ENCODE measurements around the gene ZP3.
"Not testable (repeated sequence)": the region's sequence is repeated elsewhere in the genome, so short reads cannot be mapped to it uniquely, and the experiment has no call there.

The ZP3 gene

DNA sequence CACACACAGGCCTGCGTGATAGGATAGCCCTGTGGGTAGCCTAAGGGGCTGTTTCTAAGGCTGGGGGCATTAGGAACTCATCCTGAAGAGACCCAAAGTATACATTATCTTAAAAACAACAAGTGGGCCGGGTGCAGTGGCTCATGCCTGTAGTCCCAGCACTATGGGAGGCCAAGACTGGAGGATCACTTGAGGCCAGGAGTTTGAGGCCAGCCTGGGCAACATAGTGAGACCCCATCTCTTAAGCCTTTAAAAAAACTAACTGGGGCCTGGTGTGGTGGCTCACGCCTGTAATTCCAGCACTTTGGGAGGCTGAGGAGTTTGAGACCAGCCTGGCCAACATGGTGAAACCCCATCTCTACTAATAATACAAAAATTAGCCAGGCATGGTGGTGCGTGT, 808 bp downstream of the ZP3 start:
- not testable (repeated sequence) for H3K36me3 Mint-ChIP-seq; ATAC-seq; H3K4me3 Mint-ChIP-seq; H3K9me3 Mint-ChIP-seq; H3K27ac Mint-ChIP-seq; DNase-seq (ENCODE audit: low spot score in 2 of 2)
- H3K4me1 Mint-ChIP-seq = peaks cover 15% of the 10 kb centered on the region

DNA sequence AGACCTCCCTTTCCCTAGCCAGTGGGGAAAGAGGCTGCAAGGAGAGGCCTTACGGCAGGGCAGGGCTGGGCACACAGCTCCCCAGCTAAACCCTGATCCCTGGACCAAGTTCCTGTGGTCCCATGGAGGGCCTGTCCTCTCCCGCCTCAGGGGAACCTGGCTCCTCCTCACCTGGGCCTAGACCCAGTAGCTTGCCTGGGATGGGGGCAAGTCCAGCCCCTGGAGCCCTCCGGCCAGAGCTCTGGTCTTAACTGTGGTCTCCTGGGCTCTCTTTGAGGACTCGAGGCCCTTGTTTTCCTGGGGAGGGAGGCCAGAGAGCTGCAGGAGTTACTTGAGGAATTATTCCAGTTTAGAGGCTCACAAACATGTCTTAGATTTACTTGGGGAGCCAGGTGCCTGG, 1.5 kb downstream of the ZP3 start:
- Mint-ChIP-seq H3K9me3 (no peaks in the 10 kb centered on the region), H3K4me3 (no peak overlapping the region), H3K27ac (no peak overlapping the region), H3K4me1 (peaks cover 15% of the 10 kb centered on the region), H3K36me3 (no peaks in the 10 kb centered on the region)
- ATAC-seq (no peak), DNase-seq (ENCODE audit: low spot score in 2 of 2) (no peak)

DNA sequence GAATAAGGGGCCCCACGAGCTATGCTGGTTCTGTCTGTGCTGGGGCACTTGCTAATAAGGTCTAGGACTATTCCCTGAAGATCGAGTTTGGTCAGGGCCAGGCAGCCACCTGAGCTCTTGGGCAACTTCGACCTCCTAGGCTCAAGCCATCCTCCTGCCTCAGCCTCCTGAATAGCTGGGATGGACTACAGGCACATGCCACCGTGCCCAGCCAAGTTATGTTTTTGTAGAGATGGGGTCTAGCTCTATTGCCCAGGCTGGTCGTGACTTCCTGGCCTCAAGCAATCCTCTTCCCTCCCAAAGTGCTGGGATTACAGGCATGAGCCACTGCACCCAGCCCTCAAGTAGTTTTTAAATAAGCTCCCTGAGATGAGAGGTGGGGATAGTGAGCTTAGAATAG, 2.9 kb downstream of the ZP3 start:
- Mint-ChIP-seq H3K4me1 (peaks cover 15% of the 10 kb centered on the region), H3K4me3 (no peak overlapping the region), H3K27ac (peak overlapping the region; percentile 76), H3K36me3 (no peaks in the 10 kb centered on the region), H3K9me3 (no peaks in the 10 kb centered on the region)
- no peak for ATAC-seq
- DNase-seq (ENCODE audit: low spot score in 2 of 2) = no peak

DNA sequence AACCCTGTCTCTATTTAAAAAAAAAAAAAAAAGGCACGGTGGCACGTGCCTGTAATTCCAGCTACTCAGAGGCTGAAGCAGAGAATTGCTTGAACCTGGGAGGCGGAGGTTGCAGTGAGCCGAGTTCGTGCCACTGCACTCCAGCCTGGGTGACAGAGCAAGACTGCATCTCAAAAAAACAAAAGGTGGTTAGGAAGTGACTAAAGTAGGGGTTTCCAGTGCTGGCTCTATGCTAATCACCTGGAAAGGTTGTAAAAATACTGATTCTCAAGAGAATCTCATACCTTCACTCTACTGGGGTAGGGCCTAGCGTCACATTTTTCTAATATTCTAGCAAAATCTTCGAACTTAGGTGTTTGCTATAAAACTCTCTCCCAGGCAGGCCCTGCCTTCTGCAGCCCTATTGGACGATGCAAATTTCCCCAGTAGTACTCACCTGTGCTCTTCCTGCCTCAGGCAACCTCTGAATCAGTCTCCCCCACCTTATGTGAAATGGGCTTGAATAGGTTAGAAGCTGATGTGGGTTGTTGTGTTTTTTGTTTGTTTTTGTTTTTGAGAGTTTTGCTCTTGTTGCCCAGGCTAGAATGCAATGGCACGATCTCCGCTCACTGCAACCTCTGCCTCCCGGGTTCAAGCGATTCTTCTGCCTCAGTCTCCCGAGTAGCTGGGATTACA, 3.5 kb downstream of the ZP3 start:
- H3K27ac Mint-ChIP-seq = no peak overlapping the region
- H3K4me3 Mint-ChIP-seq = no peak overlapping the region

DNA sequence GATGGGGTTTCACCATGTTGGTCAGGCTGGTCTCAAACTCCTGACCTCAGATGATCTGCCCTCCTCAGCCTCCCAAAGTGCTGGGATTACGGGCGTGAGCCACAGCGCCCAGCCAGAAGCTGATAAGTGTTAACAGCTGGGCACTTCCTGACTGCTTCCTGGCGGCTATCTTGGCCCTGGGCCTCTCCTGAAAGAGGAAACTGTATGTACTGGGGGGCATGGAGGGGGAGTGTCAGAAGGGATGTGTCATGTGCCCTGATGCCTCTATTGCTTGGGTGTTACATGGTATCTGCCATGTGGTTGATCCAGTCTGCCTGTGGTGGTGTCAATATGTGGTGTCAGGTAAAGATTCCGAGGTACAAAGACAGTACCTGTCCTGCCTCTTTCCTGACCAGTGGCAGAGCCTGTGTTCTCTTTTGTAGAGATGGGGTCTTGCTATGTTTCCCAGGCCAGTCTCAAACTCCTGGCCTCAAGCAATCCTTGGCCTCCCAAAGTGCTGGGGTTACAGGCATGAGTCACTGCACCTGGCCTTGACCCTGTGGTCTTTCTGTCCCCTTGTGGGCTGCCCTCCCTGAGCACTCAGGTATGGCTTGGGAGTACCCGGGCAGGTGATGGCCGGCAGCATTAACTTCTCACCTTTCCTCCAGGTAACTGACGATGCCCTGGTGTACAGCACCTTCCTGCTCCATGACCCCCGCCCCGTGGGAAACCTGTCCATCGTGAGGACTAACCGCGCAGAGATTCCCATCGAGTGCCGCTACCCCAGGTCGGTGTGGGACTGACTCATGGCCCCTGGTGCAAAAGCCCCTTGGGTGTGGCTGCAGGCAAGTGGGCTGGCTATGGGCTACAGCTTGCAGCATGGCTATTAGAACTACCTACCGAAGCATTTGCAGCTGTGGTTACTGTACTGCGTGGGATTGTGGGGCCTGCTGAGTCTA, 4.4 kb downstream of the ZP3 start:
- no peak for DNase-seq (ENCODE audit: low spot score in 2 of 2)
- H3K4me1 Mint-ChIP-seq = peaks cover 12% of the 10 kb centered on the region
- no peaks in the 10 kb centered on the region for H3K9me3 Mint-ChIP-seq
- ATAC-seq = no peak
- H3K27ac Mint-ChIP-seq = no peak overlapping the region
- H3K36me3 Mint-ChIP-seq = no peaks in the 10 kb centered on the region
- H3K4me3 Mint-ChIP-seq = no peak overlapping the region

More for the DNA sequence above, 3.5 kb downstream of the ZP3 start:
- Mint-ChIP-seq H3K36me3 (no peaks in the 10 kb centered on the region), H3K4me1 (peaks cover 15% of the 10 kb centered on the region), H3K9me3 (no peaks in the 10 kb centered on the region)
- no peak for DNase-seq (ENCODE audit: low spot score in 2 of 2)
- no peak for ATAC-seq

DNA sequence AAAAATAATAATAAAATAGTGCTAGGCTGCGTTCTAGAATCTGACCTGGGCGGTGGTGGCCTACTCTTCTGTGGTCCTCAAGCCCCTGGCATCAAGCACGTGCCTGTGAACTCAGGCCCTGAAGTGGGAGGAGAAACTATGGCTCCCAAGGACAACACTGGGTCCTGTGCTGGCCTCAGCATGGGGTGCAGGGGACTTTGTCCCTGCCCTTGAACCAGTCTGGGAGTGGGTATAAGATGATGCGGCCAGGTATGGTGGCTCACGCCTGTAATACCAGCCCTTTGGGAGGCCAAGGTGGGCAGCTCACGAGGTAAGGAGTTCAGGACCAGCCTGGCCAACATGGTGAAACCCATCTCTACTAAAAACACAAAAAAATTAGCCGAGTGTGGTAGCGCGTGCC, 5.5 kb downstream of the ZP3 start:
- no peak overlapping the region for H3K4me3 Mint-ChIP-seq
- DNase-seq (ENCODE audit: low spot score in 2 of 2) = no peak
- no peak overlapping the region for H3K27ac Mint-ChIP-seq
- no peaks in the 10 kb centered on the region for H3K9me3 Mint-ChIP-seq
- H3K4me1 Mint-ChIP-seq = peaks cover 1% of the 10 kb centered on the region
- no peak for ATAC-seq
- peaks cover 7% of the 10 kb centered on the region for H3K36me3 Mint-ChIP-seq

DNA sequence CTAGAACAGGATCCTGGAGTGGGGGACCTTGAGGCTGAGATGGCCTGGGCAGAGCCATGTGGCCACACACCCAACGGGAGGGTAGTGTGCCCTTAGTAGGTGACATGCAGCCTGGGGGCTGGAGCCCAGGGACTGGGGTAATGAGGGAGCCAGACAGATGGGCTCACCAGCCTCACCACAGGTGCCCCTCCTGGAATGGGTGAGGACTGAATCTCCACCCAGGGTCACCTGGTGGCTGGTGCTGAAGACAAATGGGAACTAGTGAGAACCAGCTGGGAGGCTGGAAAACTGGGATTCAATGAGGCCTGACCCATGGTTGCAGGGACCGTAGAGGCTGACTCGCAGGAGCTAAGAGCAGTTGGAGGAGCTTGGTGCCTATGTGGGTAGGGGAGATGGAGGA, 6.1 kb downstream of the ZP3 start:
- H3K4me1 Mint-ChIP-seq = no peaks in the 10 kb centered on the region
- H3K27ac Mint-ChIP-seq = peak overlapping the region; percentile 44
- ATAC-seq = no peak
- DNase-seq (ENCODE audit: low spot score in 2 of 2) = no peak
- H3K4me3 Mint-ChIP-seq = no peak overlapping the region
- H3K9me3 Mint-ChIP-seq = no peaks in the 10 kb centered on the region
- peaks cover 9% of the 10 kb centered on the region for H3K36me3 Mint-ChIP-seq

DNA sequence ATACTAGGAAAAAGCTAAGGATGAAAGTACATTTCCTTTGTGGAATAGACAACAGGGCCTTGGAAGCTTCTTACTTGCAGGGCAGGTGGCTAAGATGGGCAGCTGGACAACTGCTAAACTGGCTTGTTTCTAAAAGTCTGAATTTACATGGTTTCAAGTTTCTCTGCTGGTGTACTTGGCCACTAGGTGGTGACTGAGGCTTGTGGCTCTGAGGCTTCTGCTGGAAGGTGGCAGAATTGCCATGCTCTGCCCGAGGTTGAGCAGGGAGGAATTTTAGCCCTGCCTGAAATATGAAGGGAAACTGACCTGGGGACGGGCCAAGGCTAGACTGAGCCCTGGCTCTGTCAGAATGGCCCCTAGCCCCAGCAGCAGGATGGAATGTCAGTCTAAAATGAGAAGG, 13.1 kb downstream of the ZP3 start:
- ATAC-seq (peak; percentile 68), DNase-seq (ENCODE audit: low spot score in 2 of 2) (peak in 1 of 2 donors; percentile 72)
- not testable (repeated sequence) for H3K4me3 Mint-ChIP-seq, H3K9me3 Mint-ChIP-seq, H3K27ac Mint-ChIP-seq, H3K4me1 Mint-ChIP-seq
- peaks cover 14% of the 10 kb centered on the region for H3K36me3 Mint-ChIP-seq

DNA sequence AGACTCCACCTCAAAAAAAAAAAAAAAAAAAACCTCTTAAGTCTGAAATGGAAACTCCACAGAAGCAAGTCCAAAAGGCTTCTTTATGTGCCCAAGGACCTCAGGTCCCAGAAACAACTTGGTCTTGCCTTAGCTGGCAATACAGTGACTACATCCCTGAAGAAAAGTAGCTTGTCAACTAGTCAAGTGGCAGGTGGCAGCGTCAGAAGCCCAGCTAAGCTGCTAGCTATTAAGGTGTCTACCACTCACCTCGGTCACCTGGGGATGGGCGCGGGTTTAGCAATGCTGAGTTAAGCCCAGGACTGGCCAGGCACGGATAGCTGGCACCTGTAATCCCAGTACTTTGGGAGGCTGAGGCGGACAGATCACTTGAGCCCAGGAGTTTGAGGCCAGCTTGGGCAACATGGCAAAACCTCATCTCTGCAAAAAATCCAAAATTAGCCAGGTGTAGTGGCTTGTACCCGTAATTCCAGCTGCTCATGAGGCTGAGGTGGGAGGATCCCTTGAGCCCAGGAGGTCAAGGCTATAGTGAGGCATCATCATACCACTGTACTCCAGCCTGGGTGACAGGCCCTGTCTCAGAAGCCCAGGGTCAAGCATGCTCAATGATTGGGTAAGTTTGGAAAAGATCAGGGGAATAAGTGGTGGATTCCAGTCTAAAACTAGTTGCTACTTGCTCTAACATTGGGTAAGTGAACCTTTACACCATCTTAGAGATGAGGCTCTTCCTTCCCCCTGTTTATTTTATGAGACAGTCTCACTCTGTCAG, 14.6 kb downstream of the ZP3 start:
- not testable (repeated sequence) for DNase-seq (ENCODE audit: low spot score in 2 of 2); H3K27ac Mint-ChIP-seq; ATAC-seq; H3K9me3 Mint-ChIP-seq; H3K4me3 Mint-ChIP-seq; H3K4me1 Mint-ChIP-seq
- H3K36me3 Mint-ChIP-seq = peaks cover 14% of the 10 kb centered on the region

DNA sequence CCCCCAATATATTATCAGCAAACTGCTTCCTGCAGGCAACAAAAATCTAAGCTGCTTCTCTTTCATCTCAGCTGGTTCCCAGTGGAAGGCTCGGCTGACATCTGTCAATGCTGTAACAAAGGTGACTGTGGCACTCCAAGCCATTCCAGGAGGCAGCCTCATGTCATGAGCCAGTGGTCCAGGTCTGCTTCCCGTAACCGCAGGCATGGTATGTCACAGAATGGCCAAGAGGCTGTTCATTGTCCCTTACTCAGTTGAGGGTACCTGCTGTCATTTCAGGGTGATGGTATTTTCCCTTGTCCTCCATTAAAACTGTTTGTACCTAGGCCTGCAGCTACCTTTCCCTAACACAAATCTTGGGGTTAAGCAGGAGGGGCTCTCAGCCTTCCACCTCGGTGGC, 15.7 kb downstream of the ZP3 start:
- H3K27ac Mint-ChIP-seq, H3K4me3 Mint-ChIP-seq, H3K4me1 Mint-ChIP-seq: not testable (repeated sequence)

DNA sequence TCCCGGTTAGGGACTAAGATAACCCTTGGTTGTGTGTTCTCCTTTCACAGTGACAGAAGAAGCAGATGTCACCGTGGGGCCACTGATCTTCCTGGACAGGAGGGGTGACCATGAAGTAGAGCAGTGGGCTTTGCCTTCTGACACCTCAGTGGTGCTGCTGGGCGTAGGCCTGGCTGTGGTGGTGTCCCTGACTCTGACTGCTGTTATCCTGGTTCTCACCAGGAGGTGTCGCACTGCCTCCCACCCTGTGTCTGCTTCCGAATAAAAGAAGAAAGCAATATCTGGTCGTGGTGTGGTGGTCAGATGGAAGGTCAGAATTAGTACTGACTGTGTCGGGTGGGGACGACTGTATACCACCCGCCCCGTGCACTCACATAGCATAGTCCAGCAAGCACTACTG, 17.0 kb downstream of the ZP3 start:
- H3K4me1 Mint-ChIP-seq; H3K4me3 Mint-ChIP-seq; DNase-seq (ENCODE audit: low spot score in 2 of 2); H3K36me3 Mint-ChIP-seq; H3K27ac Mint-ChIP-seq; H3K9me3 Mint-ChIP-seq: not testable (repeated sequence)
- ATAC-seq = peak; percentile 71

More for the DNA sequence above, 15.7 kb downstream of the ZP3 start:
- ATAC-seq; DNase-seq (ENCODE audit: low spot score in 2 of 2); H3K9me3 Mint-ChIP-seq; H3K36me3 Mint-ChIP-seq: not testable (repeated sequence)

DNA sequence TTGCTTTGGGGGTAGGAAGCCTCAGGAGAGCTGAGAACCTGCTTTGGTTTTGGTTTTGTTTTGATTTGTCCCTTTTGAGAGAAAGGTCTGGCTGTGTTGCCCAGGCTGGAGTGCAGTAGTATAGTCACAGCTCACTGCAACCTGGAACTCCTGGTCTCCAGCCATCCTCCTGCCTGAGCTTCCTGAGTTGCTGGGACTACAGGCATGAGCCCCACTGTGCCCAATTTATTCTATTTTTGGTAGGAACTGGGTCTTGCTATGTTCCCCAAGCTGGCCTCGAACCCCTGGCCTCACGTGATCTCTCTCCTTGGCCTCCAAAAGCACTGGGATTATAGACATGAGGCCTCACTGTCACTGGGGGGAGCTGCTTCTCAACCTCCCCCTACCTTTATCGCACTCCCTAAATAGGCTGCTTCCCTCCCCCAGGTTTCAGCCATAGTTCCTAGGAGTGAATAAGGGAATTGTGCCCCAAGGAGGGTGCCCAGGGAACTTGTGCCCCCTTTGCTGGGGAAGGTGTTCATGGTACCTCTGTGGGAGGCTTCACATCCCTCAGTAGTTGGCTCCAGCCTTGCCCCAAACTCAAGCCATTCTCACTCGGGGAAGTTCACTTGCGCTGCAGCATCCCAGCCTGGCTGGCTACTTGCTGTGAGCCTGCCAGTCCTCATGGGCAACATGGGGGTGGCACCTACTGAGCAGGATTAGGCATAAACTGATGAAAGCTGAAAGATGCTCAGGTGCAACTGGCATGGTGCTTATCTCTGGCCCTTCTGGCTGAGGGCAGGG, 18.1 kb downstream of the ZP3 start:
- not testable (repeated sequence) for DNase-seq (ENCODE audit: low spot score in 2 of 2); H3K4me3 Mint-ChIP-seq; H3K9me3 Mint-ChIP-seq; H3K36me3 Mint-ChIP-seq; H3K4me1 Mint-ChIP-seq; ATAC-seq; H3K27ac Mint-ChIP-seq

DNA sequence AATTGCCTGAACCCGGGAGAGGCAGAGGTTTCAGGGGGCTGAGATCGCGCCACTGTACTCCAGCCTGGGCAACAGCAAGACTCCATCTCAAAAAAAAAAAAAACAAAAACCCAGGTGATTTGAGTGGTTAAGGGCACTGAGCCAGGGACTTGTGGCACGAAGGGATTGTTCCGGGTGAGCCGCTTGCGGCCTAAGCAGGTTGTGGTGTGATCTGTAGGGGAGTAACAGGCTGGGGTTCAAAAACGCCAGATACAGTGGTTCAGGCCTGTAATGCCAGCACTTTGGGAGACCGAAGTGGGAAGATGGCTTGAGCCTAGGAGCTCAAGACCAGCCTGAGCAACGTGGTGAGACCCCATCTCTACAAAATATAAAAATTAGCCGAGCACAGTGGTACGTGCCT, 19.1 kb downstream of the ZP3 start:
- DNase-seq (ENCODE audit: low spot score in 2 of 2) = not testable (repeated sequence)

DNA sequence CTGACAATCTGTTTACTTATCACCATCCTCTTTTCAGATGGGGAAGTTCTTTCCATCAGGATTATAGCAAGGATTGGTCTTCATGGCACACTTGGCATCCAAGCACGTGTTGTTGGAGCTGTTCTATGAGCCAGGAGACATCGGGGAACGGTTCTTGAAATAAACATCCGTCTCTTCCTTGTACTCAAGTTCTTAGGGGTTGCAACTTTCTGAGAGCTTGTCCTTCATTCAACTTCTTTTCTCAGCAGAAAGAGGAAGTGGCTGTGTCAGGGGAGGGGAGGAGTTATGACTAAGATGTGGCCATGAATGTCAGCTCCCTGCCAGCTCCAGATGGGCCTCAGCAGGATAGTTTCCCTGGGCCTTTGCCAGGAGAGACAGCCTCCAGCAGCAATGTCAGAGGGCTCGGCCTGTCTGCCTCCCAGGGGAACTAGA, 20.8 kb downstream of the ZP3 start:
- not testable (repeated sequence) for H3K36me3 Mint-ChIP-seq; H3K4me1 Mint-ChIP-seq; DNase-seq (ENCODE audit: low spot score in 2 of 2); H3K27ac Mint-ChIP-seq; H3K4me3 Mint-ChIP-seq; H3K9me3 Mint-ChIP-seq
- peak; percentile 87 for ATAC-seq

More for the DNA sequence above, 19.1 kb downstream of the ZP3 start:
- H3K27ac Mint-ChIP-seq, H3K4me3 Mint-ChIP-seq, H3K9me3 Mint-ChIP-seq, H3K36me3 Mint-ChIP-seq, H3K4me1 Mint-ChIP-seq: not testable (repeated sequence)
- ATAC-seq = peak; percentile 58

DNA sequence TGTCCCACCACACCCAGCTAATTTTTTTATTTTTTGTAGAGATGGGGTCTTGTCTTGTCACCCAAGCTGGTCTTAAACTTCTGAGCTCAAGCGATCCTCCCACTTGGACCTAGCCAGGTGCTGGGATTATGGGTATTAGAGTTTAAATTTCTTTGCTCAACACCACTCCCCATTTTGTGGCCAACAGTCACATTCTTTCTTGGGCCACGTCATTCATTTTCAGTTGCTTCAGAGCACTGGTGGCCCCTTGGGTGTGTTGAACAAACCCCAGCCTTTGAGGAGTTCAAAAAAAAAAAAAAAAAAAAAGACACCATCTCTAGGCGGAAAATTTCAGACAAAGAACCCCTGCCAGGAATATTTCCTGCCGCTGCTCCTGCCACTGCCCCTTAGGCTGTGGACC, 32.3 kb downstream of the ZP3 start:
- not testable (repeated sequence) for H3K4me1 Mint-ChIP-seq; ATAC-seq; DNase-seq (ENCODE audit: low spot score in 2 of 2); H3K9me3 Mint-ChIP-seq; H3K4me3 Mint-ChIP-seq; H3K27ac Mint-ChIP-seq; H3K36me3 Mint-ChIP-seq
